ENCODE results near the gene EYA4.

EYA4 gene

DNA sequence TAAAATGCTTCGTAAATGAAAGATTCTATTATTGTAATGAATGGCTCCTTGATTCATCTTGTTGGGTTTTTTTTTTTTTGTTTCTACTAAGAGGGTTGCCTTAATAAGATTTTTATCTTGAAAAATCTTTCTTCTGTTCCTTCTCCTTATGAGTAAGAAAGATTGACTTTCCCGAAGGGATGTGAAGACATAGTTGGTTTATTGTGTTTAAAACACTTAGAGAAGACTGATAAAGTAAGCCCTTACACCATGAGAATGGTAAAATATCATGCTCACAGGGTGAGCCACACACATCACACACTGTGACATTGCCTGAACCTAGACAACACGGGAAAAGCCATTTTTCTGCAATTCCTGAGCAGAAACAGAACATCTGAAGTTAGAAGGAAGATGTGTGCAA is 330.5 kb downstream of the EYA4 start:
- no peak for DNase-seq (ENCODE audit: low read depth in 3 of 3)

- no peak for DNase-seq (ENCODE audit: low read depth in 3 of 3)
Measured at GRCh38 chr6:133577851-133578250, 336.7 kb downstream of the EYA4 start.

Data from stimulated activated CD4-positive, alpha-beta T cell treated with anti-CD3 and anti-CD28 coated beads, TNF-alpha, amount 100 ng/mL, for 24 hours (primary cell).